ENCODE results near the gene SF1.

DNA sequence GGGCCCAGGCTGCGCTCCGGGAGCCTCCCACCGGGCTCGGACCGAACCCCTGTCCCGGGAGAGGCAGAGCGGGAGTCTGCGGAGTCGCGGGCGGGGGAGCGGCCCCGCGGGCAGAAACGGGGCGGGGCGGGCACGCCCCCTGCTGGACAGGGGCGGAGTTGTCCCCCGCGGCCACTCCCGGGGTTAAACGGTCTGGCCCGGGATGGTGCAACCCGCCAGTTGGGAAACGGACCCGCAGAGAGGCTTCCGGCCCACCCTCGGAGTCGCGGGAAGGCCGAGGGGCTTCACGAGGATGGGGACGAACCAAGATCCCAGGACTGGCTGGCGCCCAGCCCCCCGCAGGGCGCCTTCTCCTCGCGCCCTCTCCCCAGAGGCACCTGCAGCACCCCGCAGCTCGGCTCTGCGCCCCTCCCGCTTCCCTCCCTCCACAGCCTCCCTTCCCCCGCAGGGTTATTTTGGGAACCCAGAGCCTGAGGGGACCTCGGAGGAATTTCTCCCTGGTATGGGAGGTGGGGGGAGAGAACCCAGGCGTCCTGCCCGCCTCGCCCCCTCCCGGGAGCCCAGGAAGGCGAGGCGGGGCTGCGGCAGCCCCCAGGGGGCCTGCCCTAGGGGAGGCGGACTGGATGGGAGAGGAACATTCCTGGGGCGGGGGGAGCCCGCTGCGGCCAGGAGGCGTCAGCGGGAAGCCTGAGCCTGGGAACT lies 35.3 kb downstream of the SF1 start:
- TF ChIP-seq POLR2A (IDR thresholded peaks at IDR 0.05) = no peak
- TF ChIP-seq, protein P1, sequence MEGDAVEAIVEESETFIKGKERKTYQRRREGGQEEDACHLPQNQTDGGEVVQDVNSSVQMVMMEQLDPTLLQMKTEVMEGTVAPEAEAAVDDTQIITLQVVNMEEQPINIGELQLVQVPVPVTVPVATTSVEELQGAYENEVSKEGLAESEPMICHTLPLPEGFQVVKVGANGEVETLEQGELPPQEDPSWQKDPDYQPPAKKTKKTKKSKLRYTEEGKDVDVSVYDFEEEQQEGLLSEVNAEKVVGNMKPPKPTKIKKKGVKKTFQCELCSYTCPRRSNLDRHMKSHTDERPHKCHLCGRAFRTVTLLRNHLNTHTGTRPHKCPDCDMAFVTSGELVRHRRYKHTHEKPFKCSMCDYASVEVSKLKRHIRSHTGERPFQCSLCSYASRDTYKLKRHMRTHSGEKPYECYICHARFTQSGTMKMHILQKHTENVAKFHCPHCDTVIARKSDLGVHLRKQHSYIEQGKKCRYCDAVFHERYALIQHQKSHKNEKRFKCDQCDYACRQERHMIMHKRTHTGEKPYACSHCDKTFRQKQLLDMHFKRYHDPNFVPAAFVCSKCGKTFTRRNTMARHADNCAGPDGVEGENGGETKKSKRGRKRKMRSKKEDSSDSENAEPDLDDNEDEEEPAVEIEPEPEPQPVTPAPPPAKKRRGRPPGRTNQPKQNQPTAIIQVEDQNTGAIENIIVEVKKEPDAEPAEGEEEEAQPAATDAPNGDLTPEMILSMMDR (IDR thresholded peaks at IDR 0.05) = peak; percentile 67 to 80 (median 69)
